ENCODE data around the gene ARFGAP1. TPM values are rescaled to one million over a fixed set of nuclear protein-coding genes. Genes with fewer than 3 reads are reported as not detected.
A peak's percentile ranks its signal among the peaks of the same experiment; 100 is the strongest.

ARFGAP1 gene
- polyA plus RNA-seq, 1 donor = 76.3 TPM

DNA sequence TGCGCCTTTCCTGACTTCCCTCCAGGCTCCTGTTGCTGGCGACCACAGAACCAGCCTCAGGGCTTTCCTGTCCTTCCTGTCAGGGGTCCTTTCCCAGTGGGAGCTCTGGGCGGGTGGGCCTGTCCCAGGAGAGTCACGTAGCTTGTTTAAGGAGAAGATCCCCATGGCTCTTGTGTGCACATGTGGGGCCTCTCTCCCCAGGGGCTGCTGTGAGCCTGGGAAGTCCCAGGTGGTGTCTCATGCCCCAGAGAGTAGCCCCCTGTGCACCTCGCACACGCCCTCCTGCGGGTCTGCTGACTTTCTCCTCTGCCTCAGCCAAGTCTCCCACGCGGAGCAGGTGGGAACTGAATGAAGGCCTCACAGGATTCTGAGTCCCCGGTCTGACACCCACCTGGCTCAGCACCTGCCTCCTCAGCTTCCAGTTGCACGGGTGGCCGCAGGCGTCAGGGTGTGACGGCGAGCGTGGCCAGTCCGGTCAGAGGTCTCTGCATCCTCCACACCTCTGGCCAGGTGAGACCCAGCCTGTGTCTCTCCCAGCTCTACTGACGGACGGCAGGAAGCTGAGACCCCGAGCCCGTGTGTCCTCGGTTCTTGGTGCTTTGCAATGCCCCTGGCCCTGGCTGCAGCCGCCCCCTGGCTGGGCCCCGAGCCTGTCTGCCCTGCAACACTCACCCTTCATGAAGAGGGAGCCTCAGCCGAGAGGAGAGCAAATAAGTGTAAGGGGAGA lies 12.7 kb upstream of the ARFGAP1 start:
- Histone ChIP-seq H3K4me1 (ENCODE audit: control insufficient read depth, insufficient read depth, low read length) (peaks cover 26% of the 10 kb centered on the region), H3K4me3 (ENCODE audit: low read length) (no peak overlapping the region), H3K9me3 (ENCODE audit: control insufficient read depth, low read depth, low read length) (no peaks in the 10 kb centered on the region), H3K27me3 (ENCODE audit: control insufficient read depth, insufficient read depth, low read length) (peaks cover 19% of the 10 kb centered on the region), H3K27ac (ENCODE audit: low read length) (no peak overlapping the region), H3K36me3 (ENCODE audit: control insufficient read depth, insufficient read depth, low read length) (no peaks in the 10 kb centered on the region)
- DNase-seq = no peak
- WGBS (ENCODE audit: insufficient coverage, low lambda C conversion rate) = no CpG with 5 or more reads among the region's 25 CpGs

DNA sequence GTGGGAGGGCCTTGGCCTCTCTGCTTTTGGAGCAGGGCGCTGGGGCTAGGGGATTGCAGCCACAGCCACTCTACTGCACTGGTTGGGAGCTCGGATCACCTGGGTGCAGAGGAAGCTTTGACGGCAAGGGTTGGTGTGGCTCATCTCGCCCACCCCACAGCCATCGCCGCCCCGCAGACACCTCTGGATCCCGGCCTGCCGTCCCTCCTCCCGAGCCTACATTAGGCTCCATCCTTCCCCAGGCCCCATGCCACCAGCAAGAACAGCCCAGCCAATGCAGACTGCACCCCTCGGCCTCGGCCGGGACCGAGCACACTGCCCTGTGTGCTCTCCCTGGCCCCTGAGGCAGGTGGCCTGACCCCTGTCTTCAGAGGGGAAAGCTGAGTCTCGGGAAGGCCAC lies 12.1 kb upstream of the ARFGAP1 start:
- Histone ChIP-seq H3K9me3 (ENCODE audit: control insufficient read depth, low read depth, low read length) (no peaks in the 10 kb centered on the region), H3K4me1 (ENCODE audit: control insufficient read depth, insufficient read depth, low read length) (peaks cover 22% of the 10 kb centered on the region), H3K27ac (ENCODE audit: low read length) (no peak overlapping the region), H3K4me3 (ENCODE audit: low read length) (no peak overlapping the region), H3K36me3 (ENCODE audit: control insufficient read depth, insufficient read depth, low read length) (no peaks in the 10 kb centered on the region), H3K27me3 (ENCODE audit: control insufficient read depth, insufficient read depth, low read length) (peaks cover 13% of the 10 kb centered on the region)
- DNase-seq = no peak
- no CpG with 5 or more reads among the region's 15 CpGs for WGBS (ENCODE audit: insufficient coverage, low lambda C conversion rate)

DNA sequence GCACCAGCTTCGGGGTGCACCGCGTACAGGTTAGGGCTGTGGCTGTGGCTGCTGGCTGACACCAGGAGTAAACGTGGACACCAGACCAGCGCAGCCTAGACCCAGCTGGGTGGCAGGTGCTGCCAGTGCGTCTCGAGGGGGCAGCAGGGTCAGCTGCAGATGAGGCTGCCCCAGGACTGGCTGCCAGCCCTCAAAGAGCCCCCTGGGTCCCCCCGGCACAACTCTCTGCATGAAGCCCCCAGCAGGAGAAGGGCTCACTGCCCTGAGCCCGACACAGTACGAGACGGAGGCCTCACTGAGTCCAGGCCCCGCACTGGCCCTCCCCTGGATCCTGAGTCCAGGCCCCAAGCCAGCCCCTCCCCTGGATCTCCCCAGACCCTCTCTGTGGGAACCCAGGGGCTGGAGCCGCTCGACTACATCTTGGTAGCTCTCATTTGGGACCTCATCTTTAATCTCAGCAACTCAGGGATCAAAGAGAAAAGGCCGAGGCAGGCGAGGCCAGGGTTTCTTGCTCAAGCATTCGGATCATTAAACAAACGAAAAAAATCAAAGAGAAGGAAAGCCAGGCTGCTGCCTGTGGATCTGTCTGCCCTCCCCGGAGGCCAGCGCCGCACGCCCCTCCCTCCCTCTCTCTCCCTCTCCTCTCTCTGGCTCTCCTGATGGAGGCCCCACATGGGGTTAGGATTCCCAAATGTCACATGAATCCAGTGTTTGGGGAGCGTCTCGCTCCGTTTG lies 11.4 kb upstream of the ARFGAP1 start:
- no peak overlapping the region for H3K4me3 ChIP-seq (ENCODE audit: low read length)
- H3K27ac ChIP-seq (ENCODE audit: low read length) = peak overlapping the region; percentile 20
- peaks cover 7% of the 10 kb centered on the region for H3K27me3 ChIP-seq (ENCODE audit: control insufficient read depth, insufficient read depth, low read length)
- 17% methylated on average over 1 of the region's 25 CpGs for WGBS (ENCODE audit: insufficient coverage, low lambda C conversion rate)
- H3K4me1 ChIP-seq (ENCODE audit: control insufficient read depth, insufficient read depth, low read length) = peaks cover 22% of the 10 kb centered on the region
- H3K36me3 ChIP-seq (ENCODE audit: control insufficient read depth, insufficient read depth, low read length) = no peaks in the 10 kb centered on the region
- H3K9me3 ChIP-seq (ENCODE audit: control insufficient read depth, low read depth, low read length) = no peaks in the 10 kb centered on the region
- peak in 1 of 2 donors; percentile 39 for DNase-seq

DNA sequence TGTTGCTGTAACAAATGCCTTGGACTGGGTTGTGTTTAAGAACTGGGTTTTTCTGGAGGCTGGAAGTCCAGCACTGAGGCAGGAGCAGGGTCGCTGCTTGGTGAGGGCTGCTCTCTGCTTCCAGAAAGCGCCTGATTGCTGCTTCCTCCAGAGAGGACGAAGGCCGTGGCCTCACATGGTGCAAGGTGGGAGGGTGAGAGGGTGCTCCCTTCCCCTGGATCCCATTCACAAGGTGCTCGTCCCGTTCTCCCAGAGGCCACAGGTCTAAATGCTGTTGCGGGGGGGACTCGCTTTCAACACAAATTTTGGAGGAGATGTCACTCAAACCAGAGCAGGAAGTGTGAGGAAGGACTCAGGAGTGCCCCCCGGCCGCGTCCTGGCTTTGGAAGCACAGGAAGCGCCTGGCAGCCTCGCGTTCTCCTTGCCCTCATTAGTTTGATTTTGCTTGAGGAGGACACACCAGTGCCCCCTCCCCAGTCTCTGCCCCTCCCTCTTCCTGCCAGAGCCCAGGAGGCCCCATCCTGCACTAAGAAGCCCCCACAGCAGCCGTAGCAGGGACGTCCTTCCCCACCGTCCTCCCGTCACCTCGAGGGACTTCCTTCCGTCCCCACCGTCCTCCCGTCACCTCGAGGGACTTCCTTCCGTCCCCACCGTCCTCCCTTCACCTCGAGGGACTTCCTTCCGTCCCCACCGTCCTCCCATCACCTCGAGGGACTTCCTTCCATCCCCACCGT lies 10.7 kb upstream of the ARFGAP1 start:
- H3K27ac ChIP-seq (ENCODE audit: low read length) = peak overlapping the region; percentile 20
- H3K4me3 ChIP-seq (ENCODE audit: low read length) = no peak overlapping the region
- 61% methylated on average over 3 of the region's 30 CpGs for WGBS (ENCODE audit: insufficient coverage, low lambda C conversion rate)
- no peak for DNase-seq
- H3K4me1 ChIP-seq (ENCODE audit: control insufficient read depth, insufficient read depth, low read length) = peaks cover 22% of the 10 kb centered on the region
- H3K27me3 ChIP-seq (ENCODE audit: control insufficient read depth, insufficient read depth, low read length) = no peaks in the 10 kb centered on the region
- H3K9me3 ChIP-seq (ENCODE audit: control insufficient read depth, low read depth, low read length) = no peaks in the 10 kb centered on the region
- no peaks in the 10 kb centered on the region for H3K36me3 ChIP-seq (ENCODE audit: control insufficient read depth, insufficient read depth, low read length)

DNA sequence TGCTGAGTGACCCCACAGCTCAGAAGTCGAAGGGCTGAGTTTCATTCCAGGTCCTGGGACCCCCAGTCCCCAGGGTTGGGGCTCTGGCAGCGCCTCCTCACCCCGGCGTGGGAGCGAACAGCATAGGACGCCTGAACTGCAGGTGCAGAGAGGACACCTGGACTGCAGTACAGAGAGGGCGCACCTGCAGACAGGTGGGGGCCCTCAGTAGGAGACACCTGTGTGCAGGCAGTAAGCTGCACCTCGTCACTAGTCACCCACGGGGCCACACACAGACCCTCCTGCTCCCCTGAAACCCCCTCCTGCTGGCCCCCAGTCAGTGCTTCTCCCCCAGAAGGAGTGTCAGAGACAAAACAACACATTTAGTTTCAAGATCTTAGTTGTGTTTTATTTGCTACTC lies 9.8 kb upstream of the ARFGAP1 start:
- no peaks in the 10 kb centered on the region for H3K36me3 ChIP-seq (ENCODE audit: control insufficient read depth, insufficient read depth, low read length)
- H3K27ac ChIP-seq (ENCODE audit: low read length) = no peak overlapping the region
- DNase-seq = peak in 1 of 2 donors; percentile 54
- peaks cover 23% of the 10 kb centered on the region for H3K4me1 ChIP-seq (ENCODE audit: control insufficient read depth, insufficient read depth, low read length)
- no peaks in the 10 kb centered on the region for H3K9me3 ChIP-seq (ENCODE audit: control insufficient read depth, low read depth, low read length)
- H3K27me3 ChIP-seq (ENCODE audit: control insufficient read depth, insufficient read depth, low read length) = peaks cover 2% of the 10 kb centered on the region
- H3K4me3 ChIP-seq (ENCODE audit: low read length) = no peak overlapping the region
- no CpG with 5 or more reads among the region's 9 CpGs for WGBS (ENCODE audit: insufficient coverage, low lambda C conversion rate)

DNA sequence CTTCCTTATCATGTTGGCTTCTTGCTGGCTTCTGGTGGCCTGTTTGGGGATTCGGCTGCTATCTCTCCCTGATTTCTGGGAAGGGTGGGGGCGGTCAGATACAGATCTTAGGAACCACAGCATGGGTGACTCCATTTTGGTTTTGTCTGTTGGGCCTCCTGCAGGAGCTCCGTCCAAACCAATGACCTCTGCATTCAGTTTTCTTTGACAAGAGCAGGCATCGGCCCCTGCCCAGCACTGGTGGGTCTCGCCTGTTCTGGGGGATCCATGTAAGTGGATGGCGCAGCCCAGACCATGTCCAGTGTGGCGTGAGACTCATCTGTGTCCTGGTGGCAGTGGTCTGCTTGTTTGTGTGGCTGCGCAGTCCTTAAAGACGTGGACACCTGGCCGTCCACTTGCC lies 8.6 kb upstream of the ARFGAP1 start:
- DNase-seq = no peak
- Histone ChIP-seq H3K4me3 (ENCODE audit: low read length) (no peak overlapping the region), H3K36me3 (ENCODE audit: control insufficient read depth, insufficient read depth, low read length) (no peaks in the 10 kb centered on the region), H3K9me3 (ENCODE audit: control insufficient read depth, low read depth, low read length) (no peaks in the 10 kb centered on the region), H3K4me1 (ENCODE audit: control insufficient read depth, insufficient read depth, low read length) (peaks cover 28% of the 10 kb centered on the region), H3K27ac (ENCODE audit: low read length) (no peak overlapping the region), H3K27me3 (ENCODE audit: control insufficient read depth, insufficient read depth, low read length) (peaks cover 2% of the 10 kb centered on the region)
- no CpG with 5 or more reads among the region's 10 CpGs for WGBS (ENCODE audit: insufficient coverage, low lambda C conversion rate)

DNA sequence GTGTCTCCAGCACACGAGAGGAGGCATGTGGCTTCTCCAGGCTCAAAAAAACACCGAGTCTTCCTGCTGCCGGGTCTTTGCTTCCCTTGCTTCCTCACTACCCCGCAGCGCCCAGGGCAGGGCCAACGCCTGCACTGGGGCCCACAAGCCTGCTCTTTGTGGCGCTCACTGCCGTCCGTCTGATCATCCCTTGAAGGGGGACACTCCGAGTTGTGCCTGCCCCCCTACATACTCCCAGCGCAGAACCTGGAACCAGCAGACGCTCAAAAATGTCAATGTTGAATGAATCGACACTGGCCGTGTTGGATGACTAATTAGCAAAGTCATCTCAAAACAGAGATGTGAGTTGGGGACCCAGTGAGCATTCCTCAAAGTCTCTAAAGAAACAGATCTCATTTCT lies 8.1 kb upstream of the ARFGAP1 start:
- H3K27me3 ChIP-seq (ENCODE audit: control insufficient read depth, insufficient read depth, low read length) = peaks cover 2% of the 10 kb centered on the region
- H3K9me3 ChIP-seq (ENCODE audit: control insufficient read depth, low read depth, low read length) = no peaks in the 10 kb centered on the region
- no peaks in the 10 kb centered on the region for H3K36me3 ChIP-seq (ENCODE audit: control insufficient read depth, insufficient read depth, low read length)
- H3K4me3 ChIP-seq (ENCODE audit: low read length) = no peak overlapping the region
- no CpG with 5 or more reads among the region's 14 CpGs for WGBS (ENCODE audit: insufficient coverage, low lambda C conversion rate)
- H3K4me1 ChIP-seq (ENCODE audit: control insufficient read depth, insufficient read depth, low read length) = peaks cover 28% of the 10 kb centered on the region
- DNase-seq = no peak
- no peak overlapping the region for H3K27ac ChIP-seq (ENCODE audit: low read length)

DNA sequence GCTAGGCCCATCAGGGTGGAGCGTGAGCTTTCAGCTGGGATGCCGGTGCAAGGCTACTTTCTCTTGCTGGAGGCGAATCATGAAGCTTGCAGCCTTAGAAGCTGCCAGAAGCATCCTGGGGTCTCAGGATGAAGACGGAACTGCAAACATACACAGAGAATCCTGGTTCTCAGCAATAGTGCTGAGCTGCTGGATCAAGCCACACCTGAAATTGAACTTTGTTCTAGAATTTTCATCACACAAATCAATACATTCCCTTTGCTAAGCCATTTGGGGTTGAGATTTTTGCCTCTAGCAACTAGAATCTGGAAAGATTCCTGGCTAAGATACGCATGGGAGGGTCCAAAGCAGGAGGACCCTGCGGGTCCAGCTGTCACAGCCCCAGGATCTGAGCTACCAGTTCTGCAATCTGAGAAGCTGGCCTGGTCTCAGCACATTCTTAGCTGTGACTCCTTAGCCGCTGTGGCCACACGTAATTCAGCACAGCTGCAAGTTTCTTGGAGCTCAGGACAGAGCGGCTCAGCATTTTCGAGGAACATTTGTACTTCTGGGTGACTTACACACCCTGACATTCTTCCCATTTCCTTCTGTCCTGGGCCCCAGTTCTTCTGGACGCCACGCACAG lies 6.6 kb upstream of the ARFGAP1 start:
- Histone ChIP-seq H3K9me3 (ENCODE audit: control insufficient read depth, low read depth, low read length) (no peaks in the 10 kb centered on the region), H3K4me1 (ENCODE audit: control insufficient read depth, insufficient read depth, low read length) (peaks cover 24% of the 10 kb centered on the region), H3K4me3 (ENCODE audit: low read length) (no peak overlapping the region), H3K36me3 (ENCODE audit: control insufficient read depth, insufficient read depth, low read length) (peaks cover 3% of the 10 kb centered on the region), H3K27me3 (ENCODE audit: control insufficient read depth, insufficient read depth, low read length) (peaks cover 2% of the 10 kb centered on the region), H3K27ac (ENCODE audit: low read length) (no peak overlapping the region)
- no CpG with 5 or more reads among the region's 12 CpGs for WGBS (ENCODE audit: insufficient coverage, low lambda C conversion rate)
- no peak for DNase-seq

DNA sequence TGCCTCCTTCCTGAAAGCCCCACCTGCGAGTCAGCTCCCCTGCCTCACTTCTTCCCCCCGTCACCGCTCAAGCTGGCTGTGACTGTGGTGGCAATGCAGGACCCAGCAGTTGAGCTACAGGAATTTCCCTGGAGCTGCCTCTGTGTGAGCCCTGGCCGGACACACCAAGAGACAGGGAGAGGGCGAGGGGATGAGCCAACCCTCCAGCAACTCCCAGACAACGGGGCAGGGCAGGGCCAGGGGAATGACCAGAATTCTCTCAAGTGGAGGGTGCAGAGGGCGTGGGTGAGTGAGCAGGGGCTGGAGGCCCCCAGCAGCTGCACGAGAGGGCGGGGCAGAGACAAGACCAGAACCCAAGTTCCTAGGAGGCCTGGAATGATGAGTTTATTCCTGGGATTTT lies 4.9 kb upstream of the ARFGAP1 start:
- Histone ChIP-seq H3K9me3 (ENCODE audit: control insufficient read depth, low read depth, low read length) (no peaks in the 10 kb centered on the region), H3K4me3 (ENCODE audit: low read length) (no peak overlapping the region), H3K4me1 (ENCODE audit: control insufficient read depth, insufficient read depth, low read length) (peaks cover 15% of the 10 kb centered on the region), H3K27me3 (ENCODE audit: control insufficient read depth, insufficient read depth, low read length) (peaks cover 2% of the 10 kb centered on the region), H3K36me3 (ENCODE audit: control insufficient read depth, insufficient read depth, low read length) (peaks cover 3% of the 10 kb centered on the region), H3K27ac (ENCODE audit: low read length) (no peak overlapping the region)
- no CpG with 5 or more reads among the region's 9 CpGs for WGBS (ENCODE audit: insufficient coverage, low lambda C conversion rate)
- DNase-seq = no peak

DNA sequence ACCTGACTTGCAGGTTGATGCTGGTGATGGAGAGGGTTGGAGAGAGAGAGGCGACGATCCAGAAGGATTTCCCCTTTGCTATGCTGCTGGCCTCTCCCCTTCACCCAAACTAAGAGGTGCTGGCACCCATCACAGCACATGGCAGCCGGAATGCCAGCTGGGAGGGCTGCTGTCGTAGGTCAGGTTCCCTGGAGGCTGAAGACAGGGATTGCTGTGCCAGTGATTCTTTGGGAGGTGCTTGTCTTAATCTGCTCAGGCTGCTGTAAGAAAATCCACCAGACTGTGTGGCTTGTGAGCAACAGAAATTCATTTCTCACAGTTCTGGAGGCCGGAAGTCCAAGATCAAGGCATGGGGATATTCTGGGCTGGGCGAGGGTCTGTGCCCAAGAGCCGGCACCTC lies 4.4 kb upstream of the ARFGAP1 start:
- peaks cover 15% of the 10 kb centered on the region for H3K4me1 ChIP-seq (ENCODE audit: control insufficient read depth, insufficient read depth, low read length)
- H3K9me3 ChIP-seq (ENCODE audit: control insufficient read depth, low read depth, low read length) = no peaks in the 10 kb centered on the region
- H3K36me3 ChIP-seq (ENCODE audit: control insufficient read depth, insufficient read depth, low read length) = peaks cover 3% of the 10 kb centered on the region
- no CpG with 5 or more reads among the region's 7 CpGs for WGBS (ENCODE audit: insufficient coverage, low lambda C conversion rate)
- H3K27ac ChIP-seq (ENCODE audit: low read length) = no peak overlapping the region
- peaks cover 2% of the 10 kb centered on the region for H3K27me3 ChIP-seq (ENCODE audit: control insufficient read depth, insufficient read depth, low read length)
- DNase-seq = no peak
- no peak overlapping the region for H3K4me3 ChIP-seq (ENCODE audit: low read length)
